Stomach smooth muscle (tissue), 2 donors: ENCODE data around the gene TMEM178B.
"Not testable (repeated sequence)": the region's sequence is repeated elsewhere in the genome, so short reads cannot be mapped to it uniquely, and the experiment has no call there.

Source experiments
- H3K27ac ChIP-seq: one replicate; pipeline ENCODE4 v1.7.0; 2013; ENCODE audit warnings: mild to moderate bottlenecking, low read length, inconsistent platforms
- H3K27me3 ChIP-seq, 2 donors: one replicate each; pipeline ENCODE4 v1.7.0; 2013; ENCODE audit warnings: low read length in 2 of 2; ENCODE audit not compliant: insufficient read depth in 2 of 2, control insufficient read depth in 1 of 2
- H3K36me3 ChIP-seq, 2 donors: one replicate each; pipeline ENCODE4 v1.7.0; 2013; ENCODE audit warnings: low read length in 2 of 2; ENCODE audit not compliant: control insufficient read depth in 2 of 2, insufficient read depth in 2 of 2
- H3K4me1 ChIP-seq: one replicate; pipeline ENCODE4 v1.7.0; 2013; ENCODE audit warnings: low read length; ENCODE audit not compliant: control insufficient read depth, insufficient read depth
- H3K4me3 ChIP-seq, 2 donors: one replicate each; pipeline ENCODE4 v1.7.0; 2013; ENCODE audit warnings: low read length in 2 of 2
- H3K9ac ChIP-seq, 2 donors: one replicate each; pipeline ENCODE4 v1.7.0; 2013; ENCODE audit warnings: low read length in 2 of 2, mild to moderate bottlenecking in 1 of 2
- H3K9me3 ChIP-seq, 2 donors: one replicate each; pipeline ENCODE4 v1.7.0; 2013; ENCODE audit warnings: low read length in 2 of 2; ENCODE audit not compliant: control insufficient read depth in 2 of 2
- donor health status: healthy.
- donor health status: Pancreatic carcinoma.

TMEM178B gene

DNA sequence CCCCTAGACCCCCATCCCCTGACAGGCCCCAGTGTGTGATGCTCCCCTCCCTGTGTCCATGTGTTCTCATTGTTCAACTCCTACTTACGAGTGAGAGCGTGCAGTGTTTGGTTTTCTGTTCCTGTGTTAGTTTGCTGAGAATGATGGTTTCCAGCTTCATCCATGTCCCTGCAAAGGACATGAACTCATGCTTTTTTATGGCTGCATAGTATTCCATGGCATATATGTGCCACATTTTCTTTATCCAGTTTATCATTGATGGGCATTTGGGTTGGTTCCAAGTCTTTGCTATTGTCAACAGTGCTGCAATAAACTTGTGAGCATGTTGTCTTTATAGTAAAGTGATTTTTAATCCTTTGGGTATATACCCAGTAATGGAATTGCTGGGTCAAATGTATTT lies 42.8 kb downstream of the TMEM178B start:
- H3K4me3 ChIP-seq, H3K9ac ChIP-seq, H3K27me3 ChIP-seq, H3K36me3 ChIP-seq, H3K27ac ChIP-seq, H3K9me3 ChIP-seq, H3K4me1 ChIP-seq: not testable (repeated sequence)

DNA sequence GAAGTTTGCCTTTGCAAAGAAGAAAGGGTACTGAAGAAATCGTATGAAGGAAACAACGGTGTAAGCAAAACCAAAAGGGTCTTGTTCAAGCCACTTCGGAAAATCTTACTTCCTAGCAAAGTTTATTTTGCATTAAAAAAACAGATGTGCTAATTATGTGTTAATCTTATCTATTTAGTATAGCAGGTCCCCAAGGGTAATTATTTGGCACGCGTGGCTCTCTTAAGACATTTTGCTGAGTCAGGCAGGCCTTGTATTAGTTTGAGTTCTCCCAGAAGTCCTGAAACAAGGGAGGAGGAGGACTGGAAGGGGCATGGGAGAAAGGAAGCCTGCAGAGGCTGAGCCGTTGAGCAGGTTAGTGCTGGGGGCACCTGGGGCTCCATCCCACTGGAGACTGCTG lies 44.9 kb downstream of the TMEM178B start:
- H3K27me3 ChIP-seq: no peaks in the 10 kb centered on the region
- H3K4me3 ChIP-seq: no peak overlapping the region
- no peaks in the 10 kb centered on the region for H3K4me1 ChIP-seq
- H3K9me3 ChIP-seq: no peaks in the 10 kb centered on the region
- no peak overlapping the region for H3K9ac ChIP-seq
- H3K27ac ChIP-seq: no peak overlapping the region
- H3K36me3 ChIP-seq: no peaks in the 10 kb centered on the region

DNA sequence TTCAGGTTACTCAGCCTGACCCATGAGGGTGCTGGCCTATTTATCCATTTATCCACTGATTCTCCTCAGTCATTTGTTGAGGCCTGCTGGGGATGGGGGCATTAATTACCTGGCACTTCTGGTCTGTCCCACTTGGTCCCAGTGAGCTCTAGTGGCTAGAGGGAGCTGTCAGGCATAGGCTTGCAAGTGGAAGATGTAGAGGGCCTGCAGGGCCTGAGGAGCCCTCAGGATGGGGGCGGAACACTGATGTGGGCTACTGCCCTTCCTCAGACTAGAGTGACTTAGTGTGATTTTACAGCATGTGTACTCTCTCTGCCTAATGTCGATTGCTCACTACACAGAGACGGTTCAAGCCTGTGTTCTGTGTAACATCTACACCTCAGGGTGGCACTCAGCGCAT lies 45.3 kb downstream of the TMEM178B start:
- Histone ChIP-seq H3K36me3 (no peaks in the 10 kb centered on the region), H3K27ac (no peak overlapping the region), H3K9me3 (no peaks in the 10 kb centered on the region), H3K4me1 (no peaks in the 10 kb centered on the region), H3K4me3 (no peak overlapping the region), H3K9ac (no peak overlapping the region), H3K27me3 (no peaks in the 10 kb centered on the region)

DNA sequence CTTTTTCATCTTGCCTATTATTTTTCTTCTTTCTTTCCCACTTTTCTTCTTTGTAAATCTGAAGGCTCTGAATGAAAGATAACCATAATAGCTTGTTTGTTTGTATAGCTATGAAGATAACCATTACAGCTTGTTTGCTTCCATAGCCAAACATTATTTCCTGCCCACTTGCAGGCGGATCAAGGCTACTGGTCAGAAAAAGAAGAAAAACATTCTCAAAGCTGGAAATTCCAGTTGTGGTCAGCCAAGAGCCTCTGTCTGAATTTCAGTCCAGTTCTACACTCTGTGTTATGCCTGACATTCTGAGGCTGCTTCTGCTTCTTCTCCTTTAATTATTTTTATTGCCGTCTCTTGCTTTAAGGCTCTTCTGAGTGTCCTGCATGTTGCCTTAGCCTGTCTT lies 48.9 kb downstream of the TMEM178B start:
- Histone ChIP-seq H3K9ac (no peak overlapping the region), H3K4me1 (no peaks in the 10 kb centered on the region), H3K4me3 (no peak overlapping the region), H3K27ac (no peak overlapping the region), H3K27me3 (no peaks in the 10 kb centered on the region), H3K9me3 (no peaks in the 10 kb centered on the region), H3K36me3 (no peaks in the 10 kb centered on the region)

DNA sequence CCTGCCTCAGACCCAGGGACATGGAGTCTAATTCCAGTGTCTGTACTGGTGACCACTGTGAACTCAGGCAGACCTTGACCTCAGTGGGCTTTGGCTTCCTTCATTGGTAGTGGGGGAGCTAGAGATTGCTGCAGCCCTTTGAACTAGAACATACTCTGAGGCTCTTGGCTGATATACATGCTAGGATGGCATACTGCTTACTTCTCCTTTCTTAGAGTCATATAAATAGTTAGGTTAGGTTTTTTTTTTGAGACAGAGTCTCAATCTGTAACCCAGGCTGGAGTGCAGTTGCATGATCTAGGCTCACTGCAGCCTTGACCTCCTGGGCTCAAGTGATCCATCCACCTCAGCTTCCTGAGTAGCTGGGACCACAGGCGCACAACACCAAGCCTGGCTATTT lies 49.7 kb downstream of the TMEM178B start:
- Histone ChIP-seq H3K9ac (no peak overlapping the region), H3K4me1 (no peaks in the 10 kb centered on the region), H3K27me3 (no peaks in the 10 kb centered on the region), H3K36me3 (no peaks in the 10 kb centered on the region), H3K4me3 (no peak overlapping the region), H3K9me3 (no peaks in the 10 kb centered on the region), H3K27ac (no peak overlapping the region)

DNA sequence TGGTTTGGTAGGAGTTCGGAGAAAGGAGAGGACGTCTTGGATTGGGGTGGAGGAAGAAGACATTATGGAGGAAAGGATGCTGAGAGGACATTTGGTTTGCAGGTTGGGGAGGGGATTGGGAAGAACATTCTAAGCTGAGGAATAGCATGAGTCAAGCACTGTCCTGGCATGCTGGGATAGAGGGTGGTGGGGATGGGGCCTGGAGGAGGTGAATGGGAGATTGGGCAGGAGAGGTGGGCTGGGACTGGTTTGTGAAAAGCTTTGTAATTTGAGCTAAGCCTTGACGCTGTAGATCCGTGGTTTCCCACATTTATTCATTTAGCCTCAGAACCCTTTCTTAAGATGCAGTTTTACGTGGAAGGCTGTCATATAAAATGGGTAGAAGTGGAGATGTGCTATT lies 52.2 kb downstream of the TMEM178B start:
- Histone ChIP-seq H3K9ac (no peak overlapping the region), H3K36me3 (no peaks in the 10 kb centered on the region), H3K4me3 (no peak overlapping the region), H3K9me3 (no peaks in the 10 kb centered on the region), H3K4me1 (no peaks in the 10 kb centered on the region), H3K27me3 (no peaks in the 10 kb centered on the region), H3K27ac (no peak overlapping the region)

DNA sequence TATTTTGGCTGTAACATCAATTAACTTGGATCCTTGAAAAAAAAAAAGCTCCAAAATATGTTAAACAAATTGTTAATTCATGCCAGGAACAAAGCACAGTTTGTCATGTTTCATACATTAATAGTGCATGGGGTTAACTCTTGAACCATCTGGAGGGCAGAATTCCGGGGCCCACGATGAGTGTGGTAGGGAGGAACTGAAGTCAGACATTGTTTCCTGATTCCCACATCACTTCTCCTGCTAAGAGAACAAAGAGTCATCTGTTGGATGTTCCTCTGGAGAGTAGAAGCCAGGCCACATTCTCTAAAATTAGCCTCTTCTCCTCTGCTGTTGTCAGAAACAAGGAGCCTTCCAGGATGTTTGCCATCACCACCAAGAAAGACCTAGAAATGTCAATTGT lies 54.6 kb downstream of the TMEM178B start:
- H3K27me3 ChIP-seq: no peaks in the 10 kb centered on the region
- no peaks in the 10 kb centered on the region for H3K36me3 ChIP-seq
- peaks cover 0 to 7% of the 10 kb centered on the region in 2 donors for H3K9me3 ChIP-seq
- H3K4me3 ChIP-seq: no peak overlapping the region
- H3K9ac ChIP-seq: no peak overlapping the region
- no peaks in the 10 kb centered on the region for H3K4me1 ChIP-seq
- H3K27ac ChIP-seq: no peak overlapping the region

DNA sequence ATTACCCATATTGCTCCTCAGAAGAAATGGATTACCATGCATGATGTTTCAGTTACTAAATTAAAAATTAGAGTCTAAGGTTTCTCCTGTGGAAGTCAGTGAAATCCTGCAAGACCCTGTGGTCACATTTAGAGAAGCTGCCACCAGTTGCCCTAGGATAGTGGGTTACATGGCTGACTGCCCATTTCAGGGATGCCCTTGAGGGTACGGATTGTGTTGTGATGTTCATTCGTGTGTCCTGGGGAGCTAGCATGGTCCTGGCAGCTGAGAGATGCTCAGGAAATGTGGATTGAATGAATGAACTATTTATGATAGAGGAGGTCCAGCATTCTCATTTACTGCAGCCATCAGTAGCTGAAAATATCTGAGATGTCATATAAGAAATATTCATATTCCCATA lies 55.1 kb downstream of the TMEM178B start:
- Histone ChIP-seq H3K36me3 (no peaks in the 10 kb centered on the region), H3K9ac (no peak overlapping the region), H3K27me3 (no peaks in the 10 kb centered on the region), H3K9me3 (peaks cover 0 to 8% of the 10 kb centered on the region in 2 donors), H3K4me1 (no peaks in the 10 kb centered on the region), H3K27ac (no peak overlapping the region), H3K4me3 (no peak overlapping the region)

DNA sequence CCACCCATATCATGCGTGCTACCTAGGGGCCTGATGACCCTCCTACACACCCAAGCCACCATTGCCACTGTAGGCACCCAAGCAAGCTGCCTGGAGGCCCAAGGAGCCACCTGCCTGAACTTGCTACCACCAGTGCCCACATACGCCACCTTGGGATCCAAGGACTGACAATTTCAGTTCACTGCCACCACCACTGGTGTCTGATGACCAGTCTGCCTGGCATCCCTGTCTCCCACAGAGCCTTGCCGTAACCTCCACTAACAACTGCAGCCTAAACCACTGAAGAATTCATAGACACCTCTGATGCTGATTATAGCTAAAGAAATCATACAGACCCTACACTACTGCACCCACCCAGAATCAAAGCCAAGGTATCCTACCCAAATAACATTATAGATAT lies 58.8 kb downstream of the TMEM178B start:
- H3K4me3 ChIP-seq: no peak overlapping the region
- H3K36me3 ChIP-seq: no peaks in the 10 kb centered on the region
- H3K27me3 ChIP-seq: no peaks in the 10 kb centered on the region
- H3K27ac ChIP-seq: no peak overlapping the region
- no peak overlapping the region for H3K9ac ChIP-seq
- H3K4me1 ChIP-seq: no peaks in the 10 kb centered on the region
- peaks cover 0 to 9% of the 10 kb centered on the region in 2 donors for H3K9me3 ChIP-seq

DNA sequence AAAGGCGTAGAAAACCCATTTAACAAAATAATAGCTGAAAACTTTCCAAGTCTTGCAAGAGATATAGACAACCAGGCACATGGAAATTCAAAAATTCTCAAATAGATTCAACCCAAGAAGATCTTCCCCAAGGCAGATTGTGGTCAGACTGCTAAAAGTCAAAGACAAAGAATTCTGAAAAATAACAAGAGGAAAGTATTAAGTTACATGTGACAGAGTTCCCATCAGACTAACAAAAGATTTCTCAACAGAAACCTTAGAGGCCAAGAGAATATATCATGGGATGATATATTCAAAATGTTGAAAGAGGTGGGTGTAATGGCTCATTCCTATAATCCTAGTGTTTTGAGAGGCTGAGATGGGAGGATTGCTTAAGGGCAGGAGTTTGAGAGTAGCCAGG lies 59.8 kb downstream of the TMEM178B start:
- H3K27me3 ChIP-seq: no peaks in the 10 kb centered on the region
- no peak overlapping the region for H3K4me3 ChIP-seq
- no peaks in the 10 kb centered on the region for H3K4me1 ChIP-seq
- no peak overlapping the region for H3K9ac ChIP-seq
- H3K36me3 ChIP-seq: no peaks in the 10 kb centered on the region
- H3K9me3 ChIP-seq: peaks cover 0 to 9% of the 10 kb centered on the region in 2 donors
- H3K27ac ChIP-seq: no peak overlapping the region

DNA sequence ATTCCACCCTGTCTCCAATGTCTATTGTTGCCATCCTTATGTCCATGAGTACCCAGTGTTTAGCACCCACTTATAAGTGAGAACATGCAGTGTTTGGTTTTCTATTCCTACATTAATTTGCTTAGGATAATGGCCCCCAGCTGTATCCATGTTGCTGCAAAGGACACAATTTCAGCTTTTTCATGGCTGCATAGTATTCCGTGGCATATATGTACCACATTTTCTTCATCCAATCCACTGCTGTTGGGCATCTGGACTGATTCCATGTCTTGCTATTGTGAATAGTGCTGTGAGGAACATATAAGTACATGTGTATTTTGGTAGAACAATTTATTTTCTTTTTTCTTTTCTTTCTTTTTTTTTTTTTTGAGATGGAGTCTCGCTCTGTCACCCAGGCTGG lies 68.2 kb downstream of the TMEM178B start:
- H3K36me3 ChIP-seq: no peaks in the 10 kb centered on the region
- no peaks in the 10 kb centered on the region for H3K27me3 ChIP-seq
- H3K9me3 ChIP-seq: no peaks in the 10 kb centered on the region
- no peaks in the 10 kb centered on the region for H3K4me1 ChIP-seq
- H3K4me3 ChIP-seq: no peak overlapping the region
- no peak overlapping the region for H3K27ac ChIP-seq
- H3K9ac ChIP-seq: no peak overlapping the region
